G401.6 (cell line): ENCODE measurements around the gene TM4SF4.
A peak's percentile ranks its signal among the peaks of the same experiment; 100 is the strongest.

Experiments
- FAIRE-seq: peaks from 2 replicates; lab custom pipeline; 2012; peaks lifted over from hg19 to GRCh38; lab: Jason Lieb, UNC

The TM4SF4 gene

GRCh38 chr3:149486726-149487125, 12.2 kb downstream of the TM4SF4 start:
- FAIRE-seq: no peak

- no peak for FAIRE-seq
These were observed 13.2 kb downstream of the TM4SF4 start for GRCh38 chr3:149487598-149488197.

- peak; percentile 13 for FAIRE-seq
These were observed 14.7 kb downstream of the TM4SF4 start for GRCh38 chr3:149489060-149489690.

- FAIRE-seq: no peak
These were observed 15.9 kb downstream of the TM4SF4 start for GRCh38 chr3:149490260-149490971.

- FAIRE-seq: no peak
These were observed 19.0 kb downstream of the TM4SF4 start for GRCh38 chr3:149493315-149494021.

GRCh38 chr3:149494022-149494758, 19.7 kb downstream of the TM4SF4 start:
- peak; percentile 93 for FAIRE-seq

GRCh38 chr3:149494759-149495580, 20.5 kb downstream of the TM4SF4 start:
- no peak for FAIRE-seq

- FAIRE-seq: no peak
These were observed 21.2 kb downstream of the TM4SF4 start for GRCh38 chr3:149495581-149496125.

- no peak for FAIRE-seq
These were observed 22.4 kb downstream of the TM4SF4 start for GRCh38 chr3:149496891-149497290.

- no peak for FAIRE-seq
These were observed 23.6 kb downstream of the TM4SF4 start for GRCh38 chr3:149497966-149498670.

- no peak for FAIRE-seq
These were observed 27.0 kb downstream of the TM4SF4 start for GRCh38 chr3:149501524-149501923.

- FAIRE-seq: no peak
These were observed 27.9 kb downstream of the TM4SF4 start for GRCh38 chr3:149502438-149502837.

- FAIRE-seq: no peak
These were observed 32.0 kb downstream of the TM4SF4 start for GRCh38 chr3:149506540-149506939.

- no peak for FAIRE-seq
These were observed 32.5 kb downstream of the TM4SF4 start for GRCh38 chr3:149506965-149507364.

GRCh38 chr3:149507491-149508324, 33.2 kb downstream of the TM4SF4 start:
- FAIRE-seq: no peak

GRCh38 chr3:149509526-149509925, 35.0 kb downstream of the TM4SF4 start:
- no peak for FAIRE-seq

- FAIRE-seq: no peak
These were observed 36.0 kb downstream of the TM4SF4 start for GRCh38 chr3:149510480-149510879.

- no peak for FAIRE-seq
These were observed 36.6 kb downstream of the TM4SF4 start for GRCh38 chr3:149511040-149511626.
